HG02981 (cell line): ENCODE measurements around the gene DZIP3.
"Not testable (repeated sequence)": the region's sequence is repeated elsewhere in the genome, so short reads cannot be mapped to it uniquely, and the experiment has no call there.

Experiments
- ATAC-seq: cut with Tn5 transposase; IDR thresholded peaks from one replicate; pipeline ENCODE4 v1.9.1; 2021; ENCODE audit warnings: mild to moderate bottlenecking, moderate library complexity; ENCODE audit not compliant: unreplicated experiment

DZIP3 gene

GRCh38 chr3:108673988-108674661 is 84.6 kb downstream of the DZIP3 start:
- no peak for ATAC-seq

GRCh38 chr3:108677811-108678210 is 88.3 kb downstream of the DZIP3 start:
- ATAC-seq: no peak

- ATAC-seq: not testable (repeated sequence)
These were observed 102.8 kb downstream of the DZIP3 start for GRCh38 chr3:108692286-108692685.

- no peak for ATAC-seq
These were observed 108.9 kb downstream of the DZIP3 start for GRCh38 chr3:108698461-108698860.

GRCh38 chr3:108705045-108705444 is 115.5 kb downstream of the DZIP3 start:
- ATAC-seq: no peak

- no peak for ATAC-seq
These were observed 123.5 kb downstream of the DZIP3 start for GRCh38 chr3:108713009-108713516.

GRCh38 chr3:108713816-108714215 is 124.3 kb downstream of the DZIP3 start:
- ATAC-seq: no peak

- ATAC-seq: no peak
These were observed 128.9 kb downstream of the DZIP3 start for GRCh38 chr3:108718454-108718853.

GRCh38 chr3:108719178-108719806 is 129.8 kb downstream of the DZIP3 start:
- ATAC-seq: no peak

- no peak for ATAC-seq
These were observed 133.2 kb downstream of the DZIP3 start for GRCh38 chr3:108722724-108723123.

- no peak for ATAC-seq
These were observed 134.6 kb downstream of the DZIP3 start for GRCh38 chr3:108724101-108724500.

GRCh38 chr3:108728105-108728504 is 138.6 kb downstream of the DZIP3 start:
- no peak for ATAC-seq

- ATAC-seq: no peak
These were observed 139.4 kb downstream of the DZIP3 start for GRCh38 chr3:108728934-108729333.

- ATAC-seq: no peak
These were observed 147.3 kb downstream of the DZIP3 start for GRCh38 chr3:108736821-108737220.

- no peak for ATAC-seq
These were observed 153.4 kb downstream of the DZIP3 start for GRCh38 chr3:108742929-108743328.
